Uterus (tissue), 4 donors: Measurements from ENCODE around the gene PARD3. TPM values are rescaled to one million over a fixed set of nuclear protein-coding genes. Genes with fewer than 3 reads are reported as not detected.

ENCODE experiments used
- DNase-seq, 2 donors: peaks; one replicate each; pipeline ENCODE4 v3.0.0-alpha.2; 2019 to 2020
- H3K27ac ChIP-seq, 2 donors: fragments of 200-600 bp; sonication (generic); 1 replicate in 1 of 2; 2 replicates in 1 of 2; pipeline ENCODE4 v1.5.1; 2016 to 2018
- H3K27me3 ChIP-seq, 2 donors: fragments of 200-600 bp; sonication (generic); one replicate each; pipeline ENCODE4 v1.5.1; 2018 to 2019; ENCODE audit warnings: control low read depth in 1 of 2
- H3K36me3 ChIP-seq, 2 donors: fragments of 200-600 bp; sonication (generic); one replicate each; pipeline ENCODE4 v1.5.1; 2019; ENCODE audit warnings: control low read depth in 1 of 2
- H3K4me1 ChIP-seq, 2 donors: fragments of 200-600 bp; sonication (generic); one replicate each; pipeline ENCODE4 v1.5.1; 2018 to 2019; ENCODE audit warnings: control low read depth in 1 of 2
- H3K4me3 ChIP-seq, 2 donors: fragments of 200-600 bp; sonication (generic); 1 replicate in 1 of 2; 2 replicates in 1 of 2; pipeline ENCODE4 v1.5.1; 2018 to 2019; ENCODE audit warnings: mild to moderate bottlenecking in 1 of 2
- H3K9me3 ChIP-seq, 2 donors: fragments of 200-600 bp; sonication (generic); one replicate each; pipeline ENCODE4 v1.5.1; 2019; ENCODE audit warnings: control low read depth in 1 of 2
- CTCF ChIP-seq, 4 experiments: fragments of 200-600 bp in 2 of 4; fragments of 450-650 bp in 2 of 4; sonication (generic) in 2 of 4; IDR thresholded peaks; one replicate each; pipeline ENCODE4 v1.5.1; 2016 to 2019; ENCODE audit warnings: antibody characterized with exemption in 4 of 4, mild to moderate bottlenecking in 2 of 4, moderate library complexity in 1 of 4
- POLR2A ChIP-seq, 2 donors: fragments of 450-650 bp; IDR thresholded peaks; one replicate each; pipeline ENCODE4 v1.6.1; 2016; ENCODE audit warnings: antibody characterized with exemption in 2 of 2, mild to moderate bottlenecking in 1 of 2, moderate library complexity in 1 of 2
- intact Hi-C: fragments of 100-400 bp; cut with DNase I; formaldehyde crosslinking; loops from one replicate; pipeline ENCODE4 v1.15.1; 2023; ENCODE audit warnings: low total_unique reads
- total RNA-seq, 4 donors: library from RNA; depleted of rRNA in 3 of 4; stranded (reverse); fragments of >200 nt in 3 of 4; gene quantifications; one replicate each; pipeline versions ENCODE4 v1.1.0 to v1.2.4, GENCODE V29; 2014 to 2023
- donor health status: DM: yes; HTN: yes; CAD: no.

PARD3 gene
- total RNA-seq, 4 donors from 2014 or later, result 42.1 to 96.1 (median 51.5) TPM

- TF ChIP-seq POLR2A (IDR thresholded peaks at IDR 0.05), result no peak
- no peak for TF ChIP-seq CTCF (IDR thresholded peaks at IDR 0.05)
- Histone ChIP-seq H3K4me3 (no peak overlapping the region), H3K27me3 (no peaks in the 10 kb centered on the region)
These were observed 635.8 kb downstream of the PARD3 start for GRCh38 chr10:34179280-34179679.

GRCh38 chr10:34178756-34179155 is 636.3 kb downstream of the PARD3 start:
- no peak overlapping the region for H3K4me3 ChIP-seq
- DNase-seq, result no peak
- intact Hi-C loops, result no loop called here
- no peaks in the 10 kb centered on the region for H3K36me3 ChIP-seq
- no peaks in the 10 kb centered on the region for H3K4me1 ChIP-seq
- no peaks in the 10 kb centered on the region for H3K9me3 ChIP-seq
- TF ChIP-seq POLR2A (IDR thresholded peaks at IDR 0.05), result no peak
- no peak for TF ChIP-seq CTCF (IDR thresholded peaks at IDR 0.05)
- no peak overlapping the region for H3K27ac ChIP-seq
- no peaks in the 10 kb centered on the region for H3K27me3 ChIP-seq

More at GRCh38 chr10:34179280-34179679, 635.8 kb downstream of the PARD3 start:
- Histone ChIP-seq H3K9me3 (no peaks in the 10 kb centered on the region), H3K27ac (no peak overlapping the region), H3K36me3 (no peaks in the 10 kb centered on the region), H3K4me1 (no peaks in the 10 kb centered on the region)
- DNase-seq, result no peak
- intact Hi-C loops, result no loop called here

DNA sequence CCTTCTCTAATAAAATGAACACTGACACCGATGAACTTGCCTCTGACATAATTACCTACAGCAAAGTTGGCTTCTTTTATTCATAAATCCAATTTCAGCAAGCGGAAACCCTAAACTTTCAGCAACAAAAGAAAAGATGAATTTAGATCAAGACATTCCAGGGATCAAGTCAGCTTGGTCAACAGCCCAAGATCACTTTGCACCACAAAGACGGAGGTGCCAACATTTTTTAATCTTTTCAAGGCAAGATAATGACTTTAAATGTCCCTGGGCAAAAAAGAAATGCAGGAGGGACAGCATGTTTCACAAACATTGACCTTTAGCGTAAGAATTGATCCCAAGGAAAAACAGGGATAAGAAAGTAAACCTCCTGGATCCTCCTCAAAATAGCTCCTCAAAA is 636.9 kb downstream of the PARD3 start:
- no peak overlapping the region for H3K4me3 ChIP-seq
- DNase-seq, result no peak
- H3K27me3 ChIP-seq, result no peaks in the 10 kb centered on the region
- H3K27ac ChIP-seq, result no peak overlapping the region
- no peaks in the 10 kb centered on the region for H3K36me3 ChIP-seq
- intact Hi-C loops, result no loop called here
- no peaks in the 10 kb centered on the region for H3K9me3 ChIP-seq
- H3K4me1 ChIP-seq, result no peaks in the 10 kb centered on the region
- TF ChIP-seq POLR2A (IDR thresholded peaks at IDR 0.05) (no peak), CTCF (IDR thresholded peaks at IDR 0.05) (no peak)

DNA sequence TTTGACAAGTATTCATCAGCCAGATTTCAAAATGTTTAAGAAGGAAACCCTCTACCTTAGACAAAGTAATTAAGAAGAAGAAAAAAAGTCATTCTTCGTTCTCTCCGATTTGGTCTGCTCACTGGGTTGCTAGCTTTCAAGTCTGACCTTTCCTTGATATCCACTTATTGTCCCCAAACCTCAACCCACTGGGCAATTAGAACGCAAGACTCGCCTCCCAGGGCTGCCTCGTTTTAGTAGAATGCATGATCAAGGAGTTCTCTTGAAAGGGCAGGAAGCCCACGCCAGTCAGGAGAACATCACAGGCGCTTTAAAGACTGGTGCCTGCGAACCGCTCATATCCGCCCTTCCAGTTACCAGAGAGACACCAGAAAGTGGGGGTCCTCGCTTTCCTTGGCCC is 637.7 kb downstream of the PARD3 start:
- Histone ChIP-seq H3K27ac (no peak overlapping the region), H3K4me3 (no peak overlapping the region), H3K27me3 (no peaks in the 10 kb centered on the region), H3K4me1 (no peaks in the 10 kb centered on the region), H3K9me3 (no peaks in the 10 kb centered on the region), H3K36me3 (no peaks in the 10 kb centered on the region)
- TF ChIP-seq CTCF (IDR thresholded peaks at IDR 0.05), result no peak
- TF ChIP-seq POLR2A (IDR thresholded peaks at IDR 0.05), result no peak
- intact Hi-C loops, result no loop called here
- no peak for DNase-seq

- TF ChIP-seq POLR2A (IDR thresholded peaks at IDR 0.05) (no peak), CTCF (IDR thresholded peaks at IDR 0.05) (no peak)
- DNase-seq, result no peak
- intact Hi-C loops, result no loop called here
- H3K36me3 ChIP-seq, result no peaks in the 10 kb centered on the region
- no peak overlapping the region for H3K4me3 ChIP-seq
- H3K9me3 ChIP-seq, result no peaks in the 10 kb centered on the region
- H3K4me1 ChIP-seq, result no peaks in the 10 kb centered on the region
- no peaks in the 10 kb centered on the region for H3K27me3 ChIP-seq
- no peak overlapping the region for H3K27ac ChIP-seq
These were observed 638.7 kb downstream of the PARD3 start for GRCh38 chr10:34176351-34176750.
